Natural killer cell (primary cell): ENCODE results near the gene PLD4. TPM values are rescaled to one million over a fixed set of nuclear protein-coding genes. Genes with fewer than 3 reads are reported as not detected.

Experiments used
- ATAC-seq, 3 donors: fragments of 150-1000 bp in 2 of 3; fragments of 200-7000 bp in 1 of 3; cut with Tn5 transposase; 1 replicate in 1 of 3; 2 replicates in 2 of 3; pipeline ENCODE4 v1.10.0; 2021; ENCODE audit warnings: mild to moderate bottlenecking in 2 of 3, moderate library complexity in 2 of 3
- DNase-seq, 2 donors: peaks; one replicate each; pipeline versions ENCODE4 v3.0.0 to v3.0.0-alpha.2; 2013 to 2021; ENCODE audit warnings: mixed read lengths in 1 of 2
- H3K27ac ChIP-seq: one replicate; pipeline ENCODE4 v1.5.1; 2013; ENCODE audit warnings: mild to moderate bottlenecking, low read length
- H3K27me3 ChIP-seq: one replicate; pipeline ENCODE4 v1.6.1; 2013; ENCODE audit warnings: low read length; ENCODE audit not compliant: control insufficient read depth, insufficient read depth
- H3K36me3 ChIP-seq: one replicate; pipeline ENCODE4 v1.6.1; 2013; ENCODE audit warnings: low read length; ENCODE audit not compliant: control insufficient read depth, insufficient read depth
- H3K4me1 ChIP-seq: one replicate; pipeline ENCODE4 v1.6.1; 2013; ENCODE audit warnings: low read length; ENCODE audit not compliant: control insufficient read depth, insufficient read depth
- H3K4me3 ChIP-seq: one replicate; pipeline ENCODE4 v1.5.1; 2013; ENCODE audit warnings: low read length
- H3K9me3 ChIP-seq: one replicate; pipeline ENCODE4 v1.6.1; 2013; ENCODE audit warnings: low read length; ENCODE audit not compliant: control insufficient read depth, insufficient read depth
- H3K27ac Mint-ChIP-seq, 2 donors: one replicate each; pipeline ENCODE4 v1.8.0; 2022; ENCODE audit warnings: mild to moderate bottlenecking in 2 of 2, mixed read lengths in 2 of 2, moderate library complexity in 1 of 2
- H3K27me3 Mint-ChIP-seq, 2 donors: one replicate each; pipeline ENCODE4 v1.8.0; 2022; ENCODE audit warnings: low read depth in 2 of 2, mixed read lengths in 2 of 2
- H3K36me3 Mint-ChIP-seq: one replicate; pipeline ENCODE4 v1.8.0; 2022; ENCODE audit warnings: mixed read lengths
- H3K4me1 Mint-ChIP-seq, 2 donors: one replicate each; pipeline ENCODE4 v1.8.0; 2022; ENCODE audit warnings: mixed read lengths in 2 of 2
- H3K4me3 Mint-ChIP-seq: one replicate; pipeline ENCODE4 v1.8.0; 2022; ENCODE audit warnings: mild to moderate bottlenecking, moderate library complexity, mixed read lengths
- H3K9me3 Mint-ChIP-seq, 2 donors: one replicate each; pipeline ENCODE4 v1.8.0; 2022; ENCODE audit warnings: mixed read lengths in 2 of 2
- CTCF ChIP-seq: fragments of 200-600 bp; IDR thresholded peaks from one replicate; pipeline ENCODE4 v1.8.0; 2022; ENCODE audit warnings: antibody characterized with exemption
- WGBS: methylation state at CpG from one replicate; pipeline ENCODE4 v1.1.7; 2013; ENCODE audit warnings: missing lambda C conversion rate; ENCODE audit not compliant: insufficient coverage; 5-methylcytosine and 5-hydroxymethylcytosine counted together
- intact Hi-C: fragments of 100-400 bp; cut with micrococcal nuclease; formaldehyde crosslinking; loops from one replicate; pipeline ENCODE4 v1.14.2; 2022
- total RNA-seq, 4 donors: library from RNA; stranded (reverse); fragments of 120-200 nt in 1 of 4; gene quantifications; one replicate each; pipeline versions ENCODE4 v1.2.3 to v1.2.4, GENCODE V29; 2013 to 2022

Gene PLD4
- total RNA-seq, 3 donors from 2014 or later (not counting 1 experiment from before 2014, with no cell fraction given): 1.7 to 7.2 (median 2.9) TPM

GRCh38 chr14:104878582-104878981, 46.1 kb upstream of the PLD4 start:
- Histone ChIP-seq H3K27me3 (no peaks in the 10 kb centered on the region), H3K27ac (no peak overlapping the region), H3K9me3 (no peaks in the 10 kb centered on the region), H3K36me3 (no peaks in the 10 kb centered on the region), H3K4me1 (no peaks in the 10 kb centered on the region), H3K4me3 (no peak overlapping the region)
- no peaks in the 10 kb centered on the region for H3K9me3 Mint-ChIP-seq
- no peak for ATAC-seq
- H3K4me3 Mint-ChIP-seq: no peak overlapping the region
- no peaks in the 10 kb centered on the region for H3K36me3 Mint-ChIP-seq
- no peaks in the 10 kb centered on the region for H3K4me1 Mint-ChIP-seq
- no peak overlapping the region for H3K27ac Mint-ChIP-seq
- no peaks in the 10 kb centered on the region for H3K27me3 Mint-ChIP-seq
- 90% methylated on average over 14 of the region's 14 CpGs for WGBS
- intact Hi-C loops: no loop called here
- no peak for DNase-seq
- no peak for TF ChIP-seq CTCF

GRCh38 chr14:104879201-104879982, 45.3 kb upstream of the PLD4 start:
- Mint-ChIP-seq H3K9me3 (no peaks in the 10 kb centered on the region), H3K4me1 (no peaks in the 10 kb centered on the region), H3K36me3 (no peaks in the 10 kb centered on the region), H3K27ac (no peak overlapping the region), H3K4me3 (no peak overlapping the region), H3K27me3 (no peaks in the 10 kb centered on the region)
- Histone ChIP-seq H3K4me3 (no peak overlapping the region), H3K27ac (no peak overlapping the region), H3K4me1 (no peaks in the 10 kb centered on the region), H3K27me3 (no peaks in the 10 kb centered on the region), H3K36me3 (no peaks in the 10 kb centered on the region), H3K9me3 (no peaks in the 10 kb centered on the region)
- intact Hi-C loops: no loop called here
- ATAC-seq (no peak), DNase-seq (no peak)
- no peak for TF ChIP-seq CTCF
- WGBS: 78% methylated on average over 29 of the region's 29 CpGs

- ATAC-seq (no peak), DNase-seq (no peak)
- intact Hi-C loops: no loop called here
- Histone ChIP-seq H3K36me3 (no peaks in the 10 kb centered on the region), H3K27me3 (no peaks in the 10 kb centered on the region), H3K4me1 (no peaks in the 10 kb centered on the region), H3K27ac (no peak overlapping the region), H3K9me3 (no peaks in the 10 kb centered on the region), H3K4me3 (no peak overlapping the region)
- Mint-ChIP-seq H3K36me3 (no peaks in the 10 kb centered on the region), H3K4me3 (no peak overlapping the region), H3K27ac (no peak overlapping the region), H3K9me3 (no peaks in the 10 kb centered on the region), H3K27me3 (no peaks in the 10 kb centered on the region), H3K4me1 (no peaks in the 10 kb centered on the region)
- 89% methylated on average over 15 of the region's 15 CpGs for WGBS
- no peak for TF ChIP-seq CTCF
Measured at GRCh38 chr14:104879983-104880565, 44.6 kb upstream of the PLD4 start.
